ENCODE results near the gene KCNAB3.

The KCNAB3 gene

DNA sequence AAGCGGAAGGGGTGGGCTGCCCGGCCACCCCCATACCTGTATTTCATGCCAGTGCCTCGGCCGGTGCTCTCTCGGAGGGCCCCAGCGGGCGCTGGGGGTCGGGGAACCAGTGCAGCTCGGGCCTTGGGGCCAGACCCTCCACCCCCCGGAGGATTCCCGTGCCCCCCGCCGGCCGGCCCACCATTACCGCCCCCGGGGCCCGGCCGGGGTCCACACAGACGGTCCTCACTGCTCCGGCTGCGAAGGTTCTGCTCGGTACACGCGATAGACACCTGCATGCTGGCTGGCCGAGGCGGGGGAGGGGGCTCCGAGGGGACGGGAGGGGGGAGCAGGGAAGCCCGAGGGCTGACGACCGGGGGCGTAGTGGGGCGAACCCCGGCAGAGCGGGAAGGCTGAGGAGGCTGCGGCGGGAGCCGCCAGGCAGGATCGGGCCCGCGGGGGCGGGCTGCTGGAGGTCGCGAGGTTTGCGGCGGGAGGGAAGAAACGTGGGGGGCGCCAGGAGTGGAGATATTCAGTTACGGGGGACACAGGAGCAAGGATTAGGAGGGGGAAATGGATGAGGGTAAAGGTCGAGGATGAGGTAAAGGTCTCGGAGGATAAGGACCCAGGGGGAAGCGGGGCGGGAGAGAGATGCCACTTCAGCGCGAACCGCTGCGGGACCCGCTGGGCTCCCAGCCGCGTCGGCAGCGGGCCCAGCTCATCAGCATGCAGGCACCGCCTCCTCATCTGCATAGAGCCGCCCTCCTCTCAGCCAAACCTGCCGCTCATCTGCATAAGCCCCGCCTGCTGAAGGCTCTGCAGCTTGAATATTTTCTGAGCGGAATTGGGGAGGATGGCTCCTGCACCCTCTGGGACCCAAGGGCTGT lies at the start of gene KCNAB3:
TSS of gene KCNAB3 (minus strand) at position 699 of the 866 bp plus-strand sequence. CDS start at position 278, 421 bp downstream.
- TF ChIP-seq YY1 (IDR thresholded peaks at IDR 0.05; ENCODE audit: low read depth): no peak

DNA sequence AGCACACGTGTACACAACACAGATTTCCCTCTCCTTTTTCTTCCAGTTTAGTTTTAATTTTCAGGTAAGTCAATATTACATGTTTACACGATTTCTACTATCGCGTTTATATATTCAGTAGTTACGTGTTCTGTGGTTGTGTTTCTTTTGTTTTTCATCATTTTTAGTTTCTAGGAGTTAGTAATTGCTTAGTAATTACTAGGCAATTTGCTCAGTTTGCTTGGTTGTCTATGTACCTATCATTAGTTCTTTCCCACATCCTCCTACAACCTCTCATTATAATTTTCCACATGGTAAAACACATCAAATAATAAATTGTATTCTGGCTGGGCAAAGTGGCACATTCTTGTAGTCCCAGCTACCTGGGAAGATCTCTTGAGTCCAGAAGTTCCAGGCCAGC lies 48.1 kb upstream of the KCNAB3 start:
- TF ChIP-seq CREB1 (IDR thresholded peaks at IDR 0.05; ENCODE audit: low read depth) (no peak), CEBPB (IDR thresholded peaks at IDR 0.05) (no peak), TAF1 (IDR thresholded peaks at IDR 0.05; ENCODE audit: low read depth) (no peak), EGR1 (IDR thresholded peaks at IDR 0.05) (no peak), TEAD4 (IDR thresholded peaks at IDR 0.05) (no peak), RAD21 (IDR thresholded peaks at IDR 0.05; ENCODE audit: low read depth) (no peak), YY1 (IDR thresholded peaks at IDR 0.05; ENCODE audit: low read depth) (no peak), EP300 (IDR thresholded peaks at IDR 0.05; ENCODE audit: borderline replicate concordance) (no peak)
- TF ChIP-seq, protein P1, sequence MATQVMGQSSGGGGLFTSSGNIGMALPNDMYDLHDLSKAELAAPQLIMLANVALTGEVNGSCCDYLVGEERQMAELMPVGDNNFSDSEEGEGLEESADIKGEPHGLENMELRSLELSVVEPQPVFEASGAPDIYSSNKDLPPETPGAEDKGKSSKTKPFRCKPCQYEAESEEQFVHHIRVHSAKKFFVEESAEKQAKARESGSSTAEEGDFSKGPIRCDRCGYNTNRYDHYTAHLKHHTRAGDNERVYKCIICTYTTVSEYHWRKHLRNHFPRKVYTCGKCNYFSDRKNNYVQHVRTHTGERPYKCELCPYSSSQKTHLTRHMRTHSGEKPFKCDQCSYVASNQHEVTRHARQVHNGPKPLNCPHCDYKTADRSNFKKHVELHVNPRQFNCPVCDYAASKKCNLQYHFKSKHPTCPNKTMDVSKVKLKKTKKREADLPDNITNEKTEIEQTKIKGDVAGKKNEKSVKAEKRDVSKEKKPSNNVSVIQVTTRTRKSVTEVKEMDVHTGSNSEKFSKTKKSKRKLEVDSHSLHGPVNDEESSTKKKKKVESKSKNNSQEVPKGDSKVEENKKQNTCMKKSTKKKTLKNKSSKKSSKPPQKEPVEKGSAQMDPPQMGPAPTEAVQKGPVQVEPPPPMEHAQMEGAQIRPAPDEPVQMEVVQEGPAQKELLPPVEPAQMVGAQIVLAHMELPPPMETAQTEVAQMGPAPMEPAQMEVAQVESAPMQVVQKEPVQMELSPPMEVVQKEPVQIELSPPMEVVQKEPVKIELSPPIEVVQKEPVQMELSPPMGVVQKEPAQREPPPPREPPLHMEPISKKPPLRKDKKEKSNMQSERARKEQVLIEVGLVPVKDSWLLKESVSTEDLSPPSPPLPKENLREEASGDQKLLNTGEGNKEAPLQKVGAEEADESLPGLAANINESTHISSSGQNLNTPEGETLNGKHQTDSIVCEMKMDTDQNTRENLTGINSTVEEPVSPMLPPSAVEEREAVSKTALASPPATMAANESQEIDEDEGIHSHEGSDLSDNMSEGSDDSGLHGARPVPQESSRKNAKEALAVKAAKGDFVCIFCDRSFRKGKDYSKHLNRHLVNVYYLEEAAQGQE (IDR thresholded peaks at IDR 0.05; ENCODE audit: low read depth): no peak
- TF ChIP-seq, protein P2, sequence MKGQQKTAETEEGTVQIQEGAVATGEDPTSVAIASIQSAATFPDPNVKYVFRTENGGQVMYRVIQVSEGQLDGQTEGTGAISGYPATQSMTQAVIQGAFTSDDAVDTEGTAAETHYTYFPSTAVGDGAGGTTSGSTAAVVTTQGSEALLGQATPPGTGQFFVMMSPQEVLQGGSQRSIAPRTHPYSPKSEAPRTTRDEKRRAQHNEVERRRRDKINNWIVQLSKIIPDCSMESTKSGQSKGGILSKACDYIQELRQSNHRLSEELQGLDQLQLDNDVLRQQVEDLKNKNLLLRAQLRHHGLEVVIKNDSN (IDR thresholded peaks at IDR 0.05): no peak
- TF ChIP-seq, protein P3, sequence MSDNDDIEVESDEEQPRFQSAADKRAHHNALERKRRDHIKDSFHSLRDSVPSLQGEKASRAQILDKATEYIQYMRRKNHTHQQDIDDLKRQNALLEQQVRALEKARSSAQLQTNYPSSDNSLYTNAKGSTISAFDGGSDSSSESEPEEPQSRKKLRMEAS (IDR thresholded peaks at IDR 0.05): no peak

DNA sequence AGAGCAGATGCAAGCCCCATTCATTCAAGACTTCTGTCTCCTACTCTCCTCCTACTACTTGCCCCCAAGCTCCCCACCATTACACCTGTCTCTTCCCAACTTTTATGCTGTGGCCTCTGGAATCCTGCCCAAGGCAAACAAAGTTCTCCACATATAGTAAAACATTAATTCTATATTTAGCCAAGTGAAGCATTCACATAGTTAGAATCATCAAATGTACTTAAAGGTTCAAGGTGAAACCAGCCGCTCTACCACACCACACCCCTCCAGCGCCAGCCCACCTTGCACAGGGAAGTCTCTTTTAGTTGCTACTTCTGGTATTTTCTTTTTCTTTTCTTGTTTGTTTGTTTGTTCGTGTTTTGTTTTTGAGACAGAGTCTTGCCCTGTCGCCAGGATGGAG lies 47.4 kb upstream of the KCNAB3 start:
- no peak for TF ChIP-seq TAF1 (IDR thresholded peaks at IDR 0.05; ENCODE audit: low read depth)
- no peak for TF ChIP-seq EP300 (IDR thresholded peaks at IDR 0.05; ENCODE audit: borderline replicate concordance)
- TF ChIP-seq CREB1 (IDR thresholded peaks at IDR 0.05; ENCODE audit: low read depth): no peak
- TF ChIP-seq TCF12 (IDR thresholded peaks at IDR 0.05; ENCODE audit: low read depth): no peak
- TF ChIP-seq CEBPB (IDR thresholded peaks at IDR 0.05): no peak
- TF ChIP-seq EGR1 (IDR thresholded peaks at IDR 0.05): no peak
- TF ChIP-seq, protein P2 (IDR thresholded peaks at IDR 0.05): no peak
- TF ChIP-seq, protein P1 (IDR thresholded peaks at IDR 0.05; ENCODE audit: low read depth): no peak
- no peak for TF ChIP-seq NFIC (IDR thresholded peaks at IDR 0.05)
- no peak for TF ChIP-seq YY1 (IDR thresholded peaks at IDR 0.05; ENCODE audit: low read depth)
- no peak for TF ChIP-seq FOXM1 (IDR thresholded peaks at IDR 0.05; ENCODE audit: borderline replicate concordance, low read depth)

DNA sequence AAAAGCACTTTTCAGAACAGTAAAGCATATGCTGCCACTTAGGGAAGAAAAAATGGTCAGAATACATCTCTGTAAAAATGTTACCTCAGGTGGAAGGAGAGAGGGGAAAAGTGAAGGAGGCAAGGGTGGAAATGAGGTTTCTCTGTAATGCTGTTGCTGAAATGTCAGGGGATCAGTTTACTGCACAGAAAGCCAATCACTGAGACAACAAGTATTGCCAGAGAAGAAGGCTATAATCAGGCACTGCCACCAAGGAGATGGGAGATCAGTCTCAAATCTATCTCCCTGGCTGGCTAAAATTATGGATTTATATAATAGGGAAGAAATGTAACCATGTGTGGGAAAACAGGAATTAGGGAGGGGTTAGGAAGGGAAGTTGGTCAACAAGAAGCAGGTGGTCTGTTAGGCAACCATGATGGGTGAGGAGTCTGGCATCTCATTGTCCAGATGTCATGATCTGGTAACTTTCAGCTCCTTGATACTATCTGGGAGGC lies 45.0 kb upstream of the KCNAB3 start:
- no peak for TF ChIP-seq EGR1 (IDR thresholded peaks at IDR 0.05)
- no peak for TF ChIP-seq NFIC (IDR thresholded peaks at IDR 0.05)
- TF ChIP-seq TAF1 (IDR thresholded peaks at IDR 0.05; ENCODE audit: low read depth): no peak
- TF ChIP-seq CEBPB (IDR thresholded peaks at IDR 0.05): no peak
- no peak for TF ChIP-seq TCF12 (IDR thresholded peaks at IDR 0.05; ENCODE audit: low read depth)
- no peak for TF ChIP-seq FOXM1 (IDR thresholded peaks at IDR 0.05; ENCODE audit: borderline replicate concordance, low read depth)
- TF ChIP-seq, protein P1 (IDR thresholded peaks at IDR 0.05; ENCODE audit: low read depth): no peak
- no peak for TF ChIP-seq TEAD4 (IDR thresholded peaks at IDR 0.05)
- TF ChIP-seq, protein P2 (IDR thresholded peaks at IDR 0.05): no peak
- TF ChIP-seq, protein P3 (IDR thresholded peaks at IDR 0.05): no peak
- TF ChIP-seq EP300 (IDR thresholded peaks at IDR 0.05; ENCODE audit: borderline replicate concordance): no peak
- TF ChIP-seq CREB1 (IDR thresholded peaks at IDR 0.05; ENCODE audit: low read depth): no peak
- no peak for TF ChIP-seq RAD21 (IDR thresholded peaks at IDR 0.05; ENCODE audit: low read depth)
- no peak for TF ChIP-seq YY1 (IDR thresholded peaks at IDR 0.05; ENCODE audit: low read depth)
- no peak for TF ChIP-seq ZBTB7A (IDR thresholded peaks at IDR 0.05; ENCODE audit: low read depth)
